Measurements from ENCODE around the gene RIMS1.
A peak's percentile ranks its signal among the peaks of the same experiment; 100 is the strongest.

The RIMS1 gene, protein sequence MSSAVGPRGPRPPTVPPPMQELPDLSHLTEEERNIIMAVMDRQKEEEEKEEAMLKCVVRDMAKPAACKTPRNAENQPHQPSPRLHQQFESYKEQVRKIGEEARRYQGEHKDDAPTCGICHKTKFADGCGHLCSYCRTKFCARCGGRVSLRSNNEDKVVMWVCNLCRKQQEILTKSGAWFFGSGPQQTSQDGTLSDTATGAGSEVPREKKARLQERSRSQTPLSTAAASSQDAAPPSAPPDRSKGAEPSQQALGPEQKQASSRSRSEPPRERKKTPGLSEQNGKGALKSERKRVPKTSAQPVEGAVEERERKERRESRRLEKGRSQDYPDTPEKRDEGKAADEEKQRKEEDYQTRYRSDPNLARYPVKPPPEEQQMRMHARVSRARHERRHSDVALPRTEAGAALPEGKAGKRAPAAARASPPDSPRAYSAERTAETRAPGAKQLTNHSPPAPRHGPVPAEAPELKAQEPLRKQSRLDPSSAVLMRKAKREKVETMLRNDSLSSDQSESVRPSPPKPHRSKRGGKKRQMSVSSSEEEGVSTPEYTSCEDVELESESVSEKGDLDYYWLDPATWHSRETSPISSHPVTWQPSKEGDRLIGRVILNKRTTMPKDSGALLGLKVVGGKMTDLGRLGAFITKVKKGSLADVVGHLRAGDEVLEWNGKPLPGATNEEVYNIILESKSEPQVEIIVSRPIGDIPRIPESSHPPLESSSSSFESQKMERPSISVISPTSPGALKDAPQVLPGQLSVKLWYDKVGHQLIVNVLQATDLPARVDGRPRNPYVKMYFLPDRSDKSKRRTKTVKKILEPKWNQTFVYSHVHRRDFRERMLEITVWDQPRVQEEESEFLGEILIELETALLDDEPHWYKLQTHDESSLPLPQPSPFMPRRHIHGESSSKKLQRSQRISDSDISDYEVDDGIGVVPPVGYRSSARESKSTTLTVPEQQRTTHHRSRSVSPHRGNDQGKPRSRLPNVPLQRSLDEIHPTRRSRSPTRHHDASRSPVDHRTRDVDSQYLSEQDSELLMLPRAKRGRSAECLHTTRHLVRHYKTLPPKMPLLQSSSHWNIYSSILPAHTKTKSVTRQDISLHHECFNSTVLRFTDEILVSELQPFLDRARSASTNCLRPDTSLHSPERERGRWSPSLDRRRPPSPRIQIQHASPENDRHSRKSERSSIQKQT (N-terminal part only)

DNA sequence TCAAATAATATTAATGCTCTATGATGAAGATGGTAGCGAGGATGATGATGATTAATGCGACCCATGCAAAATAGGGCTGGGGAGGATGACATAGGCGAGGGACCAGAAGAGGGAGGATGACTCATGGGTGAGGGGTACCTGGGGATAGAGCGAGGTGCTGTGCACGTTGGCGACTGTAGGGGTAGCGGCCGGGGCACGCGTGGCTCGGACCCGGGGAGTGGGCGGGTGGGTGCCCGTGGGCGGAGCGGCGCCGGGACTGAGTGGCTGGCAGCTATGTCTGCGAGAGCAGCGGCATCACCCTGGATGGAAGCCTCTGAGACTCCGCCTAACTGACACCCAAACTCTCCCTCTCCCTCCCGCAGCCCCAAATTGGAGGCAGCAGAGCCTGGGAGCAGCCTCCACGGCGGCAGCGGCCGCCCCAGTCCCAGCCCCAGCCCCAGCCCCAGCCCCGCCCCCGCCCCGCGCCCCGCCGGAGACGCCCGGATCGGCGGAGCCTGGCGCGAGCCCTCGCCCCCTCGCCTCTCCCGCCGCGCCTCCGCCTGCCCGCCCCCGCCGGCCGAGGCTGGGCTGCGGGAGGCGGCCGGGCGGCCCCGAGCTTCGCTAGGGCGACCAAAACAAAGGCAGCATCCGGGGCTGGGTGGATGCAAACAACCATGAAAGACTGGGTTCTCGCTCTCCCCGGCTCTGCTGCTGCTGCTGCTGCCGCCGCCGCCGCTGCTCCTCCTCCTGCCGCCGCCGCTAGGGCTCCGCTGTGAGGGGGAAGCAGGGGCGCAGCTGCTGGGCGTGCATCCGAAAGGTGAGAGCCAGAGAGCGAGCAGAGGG, at the start of gene RIMS1:
Gene RIMS1, plus strand, starts transcription at position 367 of the 822 bp plus-strand sequence. CDS start 474 bp downstream, outside the sequence.
- TF ChIP-seq, protein P1, sequence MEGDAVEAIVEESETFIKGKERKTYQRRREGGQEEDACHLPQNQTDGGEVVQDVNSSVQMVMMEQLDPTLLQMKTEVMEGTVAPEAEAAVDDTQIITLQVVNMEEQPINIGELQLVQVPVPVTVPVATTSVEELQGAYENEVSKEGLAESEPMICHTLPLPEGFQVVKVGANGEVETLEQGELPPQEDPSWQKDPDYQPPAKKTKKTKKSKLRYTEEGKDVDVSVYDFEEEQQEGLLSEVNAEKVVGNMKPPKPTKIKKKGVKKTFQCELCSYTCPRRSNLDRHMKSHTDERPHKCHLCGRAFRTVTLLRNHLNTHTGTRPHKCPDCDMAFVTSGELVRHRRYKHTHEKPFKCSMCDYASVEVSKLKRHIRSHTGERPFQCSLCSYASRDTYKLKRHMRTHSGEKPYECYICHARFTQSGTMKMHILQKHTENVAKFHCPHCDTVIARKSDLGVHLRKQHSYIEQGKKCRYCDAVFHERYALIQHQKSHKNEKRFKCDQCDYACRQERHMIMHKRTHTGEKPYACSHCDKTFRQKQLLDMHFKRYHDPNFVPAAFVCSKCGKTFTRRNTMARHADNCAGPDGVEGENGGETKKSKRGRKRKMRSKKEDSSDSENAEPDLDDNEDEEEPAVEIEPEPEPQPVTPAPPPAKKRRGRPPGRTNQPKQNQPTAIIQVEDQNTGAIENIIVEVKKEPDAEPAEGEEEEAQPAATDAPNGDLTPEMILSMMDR (conservative IDR thresholded peaks at IDR 0.05) = peak; percentile 27; the same call in 1 of the 2 replicates
- H3K27ac ChIP-seq = no peak within 1 kb of the TSS

- H3K27ac ChIP-seq = no peak overlapping the region
- TF ChIP-seq, protein P1 (conservative IDR thresholded peaks at IDR 0.05) = no peak
Measured at GRCh38 chr6:71851214-71851613, 35.1 kb upstream of the RIMS1 start.

DNA sequence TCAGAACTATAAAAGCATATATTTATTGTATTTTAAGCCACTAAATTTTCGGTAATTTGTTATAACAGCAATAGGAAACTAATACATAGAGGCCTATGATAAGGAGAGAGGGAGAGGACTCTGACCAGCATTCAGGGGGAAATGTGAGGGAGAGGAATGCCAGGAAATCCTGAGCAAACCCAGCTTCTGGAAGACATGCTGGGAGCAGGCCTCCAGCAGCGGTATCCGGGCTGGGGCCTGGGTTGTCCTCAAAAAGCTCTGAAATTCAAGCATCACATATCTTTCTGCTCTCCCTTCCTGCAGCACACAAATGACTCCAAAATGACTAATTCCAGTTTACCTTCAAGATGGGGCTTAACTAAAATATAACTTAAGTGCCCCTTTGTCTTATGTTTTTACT, 33.4 kb upstream of the RIMS1 start:
- TF ChIP-seq, protein P1 (conservative IDR thresholded peaks at IDR 0.05) = no peak
- no peak overlapping the region for H3K27ac ChIP-seq

DNA sequence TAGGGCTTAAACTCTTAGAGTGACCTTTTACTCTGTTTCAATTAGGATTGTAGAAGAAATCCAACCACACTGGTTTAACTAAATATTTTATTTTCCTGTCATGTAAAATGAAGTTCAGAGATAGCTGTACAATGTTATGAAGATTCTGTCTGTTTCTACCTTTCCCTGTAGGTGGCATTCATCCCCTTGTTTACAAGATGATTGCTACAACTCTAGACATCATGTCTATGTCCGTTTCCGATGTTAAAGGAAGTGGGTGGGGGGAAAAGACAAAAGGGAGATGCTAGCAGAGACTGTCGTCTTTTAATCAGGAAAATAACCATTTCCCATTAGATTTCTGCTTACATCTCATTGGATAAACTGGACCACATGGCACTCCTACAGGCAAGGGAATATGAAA, 30.9 kb upstream of the RIMS1 start:
- TF ChIP-seq, protein P1 (conservative IDR thresholded peaks at IDR 0.05) = peak; percentile 35
- H3K27ac ChIP-seq = no peak overlapping the region

DNA sequence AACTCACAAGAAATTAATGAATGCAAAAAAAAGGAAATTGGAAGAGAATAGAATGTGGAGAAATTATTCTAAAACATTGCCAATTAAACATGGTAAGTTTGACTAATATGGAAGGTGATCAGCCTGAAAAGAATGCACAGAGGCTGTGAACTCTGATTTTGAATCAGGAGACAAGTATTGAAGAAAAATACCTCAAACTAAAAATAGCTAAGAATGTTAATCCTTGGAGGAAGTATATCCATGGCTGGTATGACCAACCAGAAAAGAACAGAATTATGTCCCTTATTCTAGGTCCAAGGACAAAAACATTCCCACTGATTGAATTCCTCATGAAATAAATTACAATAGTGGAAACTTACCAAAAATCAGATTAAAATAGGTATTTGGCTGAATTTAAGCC, 7.3 kb upstream of the RIMS1 start:
- H3K27ac ChIP-seq = no peak overlapping the region
- TF ChIP-seq, protein P1 (conservative IDR thresholded peaks at IDR 0.05) = no peak

DNA sequence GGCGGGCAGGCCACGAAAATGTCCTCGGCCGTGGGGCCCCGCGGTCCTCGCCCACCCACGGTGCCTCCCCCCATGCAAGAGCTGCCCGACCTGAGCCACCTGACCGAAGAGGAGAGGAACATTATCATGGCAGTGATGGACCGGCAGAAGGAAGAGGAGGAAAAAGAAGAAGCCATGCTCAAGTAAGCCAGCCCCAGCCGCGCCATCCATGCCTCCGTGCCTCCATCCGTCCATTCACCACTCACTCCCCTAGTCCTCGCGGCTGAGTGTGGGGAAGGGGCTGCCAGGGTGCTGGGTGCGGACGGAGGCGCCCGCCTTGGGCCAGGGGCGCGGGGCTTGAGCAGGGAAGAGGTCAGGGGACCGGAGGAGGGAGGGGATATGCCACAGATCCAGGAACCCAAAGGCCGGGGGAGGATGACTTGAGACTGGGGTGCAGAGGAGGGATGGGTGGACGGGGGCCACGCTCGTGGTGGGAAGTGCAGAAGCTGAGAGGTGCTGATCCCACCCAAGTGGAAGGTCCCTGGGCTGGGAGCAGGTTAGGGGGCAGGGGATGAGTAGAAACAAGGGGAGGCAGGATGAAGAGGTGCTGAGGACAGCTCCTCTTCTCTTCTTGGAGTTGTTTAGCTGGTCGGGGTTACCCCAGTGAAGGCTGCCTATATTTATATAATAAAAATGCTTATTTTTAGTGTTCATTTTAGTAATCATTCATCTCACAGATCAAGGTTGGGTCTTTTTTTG, 825 bp downstream of the RIMS1 start:
- no peak overlapping the region for H3K27ac ChIP-seq
- TF ChIP-seq, protein P1 (conservative IDR thresholded peaks at IDR 0.05) = 0 out of 2 replicates have a peak, but pooled peaks have one; percentile 6

Data from VCaP (cell line).